HEK293 (cell line): ENCODE results near the gene PKDCC.
"Not testable (repeated sequence)": the region's sequence is repeated elsewhere in the genome, so short reads cannot be mapped to it uniquely, and the experiment has no call there.

ENCODE experiments used
- CTCF ChIA-PET: fragments of 350-600 bp; formaldehyde crosslinking; extraction: SDS; loops from one replicate; lab custom pipeline; 2021; ENCODE audit warnings: antibody characterized with exemption; lab: Yijun Ruan, JAX
- POLR2A ChIA-PET: fragments of 300-600 bp; formaldehyde crosslinking; extraction: SDS; loops from one replicate; lab custom pipeline; 2020; ENCODE audit warnings: antibody characterized with exemption, inconsistent platforms; lab: Yijun Ruan, JAX
- H3K27ac ChIP-seq: fragments of 200-500 bp; sonication (Bioruptor generic); 2 replicates; pipeline ENCODE4 v1.5.1; 2014; ENCODE audit warnings: low read depth, low read length, control low read depth, inconsistent platforms; ENCODE audit errors: extremely low read depth
- H3K36me3 ChIP-seq, 2 experiments: fragments of 200-500 bp in 1 of 2; sonication (Bioruptor generic) in 1 of 2; 1 replicate in 1 of 2; 2 replicates in 1 of 2; pipeline ENCODE4 v1.5.1; 2014 to 2017; ENCODE audit warnings: inconsistent platforms in 2 of 2, low read length in 2 of 2; ENCODE audit not compliant: control insufficient read depth in 2 of 2, insufficient read depth in 1 of 2
- H3K4me1 ChIP-seq: fragments of 200-500 bp; sonication (Bioruptor generic); 2 replicates; pipeline ENCODE4 v1.5.1; 2014; ENCODE audit warnings: mild to moderate bottlenecking, low read length, inconsistent platforms; ENCODE audit not compliant: control insufficient read depth, insufficient read depth
- H3K4me3 ChIP-seq: 2 replicates; pipeline ENCODE4 v1.5.1; 2011; ENCODE audit warnings: low read depth, mild to moderate bottlenecking, control low read depth, low read length, moderate library complexity
- H3K9me3 ChIP-seq: fragments of 200-500 bp; sonication (Bioruptor generic); 2 replicates; pipeline ENCODE4 v1.5.1; 2014; ENCODE audit warnings: low read depth, low read length, inconsistent platforms; ENCODE audit not compliant: control insufficient read depth, insufficient read depth
- MZF1 ChIP-seq: fragments of 450-650 bp; formaldehyde crosslinking; IDR thresholded peaks from 2 replicates; pipeline ENCODE4 v1.5.1; 2017; ENCODE audit warnings: missing biosample characterization, missing genetic modification characterization, borderline replicate concordance
- REST ChIP-seq: fragments of 450-650 bp; formaldehyde crosslinking; IDR thresholded peaks from 2 replicates; pipeline ENCODE4 v1.5.1; 2016; ENCODE audit warnings: missing biosample characterization, missing genetic modification characterization
- SALL2 ChIP-seq: fragments of 450-650 bp; formaldehyde crosslinking; IDR thresholded peaks from 2 replicates; pipeline ENCODE4 v1.5.0; 2017; ENCODE audit warnings: missing biosample characterization, mild to moderate bottlenecking, missing genetic modification characterization, borderline replicate concordance
- TRIM28 ChIP-seq: IDR thresholded peaks from 2 replicates; pipeline ENCODE4 v1.6.1; 2011; ENCODE audit warnings: low read length, control low read depth, borderline replicate concordance
- ZNF146 ChIP-seq: fragments of 450-650 bp; formaldehyde crosslinking; IDR thresholded peaks from 2 replicates; pipeline ENCODE4 v1.5.1; 2016; ENCODE audit warnings: missing biosample characterization, missing genetic modification characterization
- ZNF221 ChIP-seq: fragments of 450-650 bp; formaldehyde crosslinking; IDR thresholded peaks from 2 replicates; pipeline ENCODE4 v1.5.1; 2017; ENCODE audit warnings: missing biosample characterization, missing genetic modification characterization, borderline replicate concordance
- ZNF274 ChIP-seq, 2 experiments: fragments of 200-500 bp in 1 of 2; fragments of 450-650 bp in 1 of 2; sonication (Bioruptor generic) in 1 of 2; formaldehyde crosslinking in 1 of 2; IDR thresholded peaks; 2 replicates each; pipeline versions ENCODE4 v1.5.1 to v1.6.1; 2014 to 2016; ENCODE audit warnings: borderline replicate concordance in 1 of 2, inconsistent platforms in 1 of 2, low read length in 1 of 2, missing biosample characterization in 1 of 2, missing genetic modification characterization in 1 of 2
- TF ChIP-seq, protein P1 (sequence below): fragments of 450-650 bp; IDR thresholded peaks from 2 replicates; pipeline ENCODE4 v1.5.1; 2018; ENCODE audit warnings: missing biosample characterization, mild to moderate bottlenecking, missing genetic modification characterization
- TF ChIP-seq, protein P2 (sequence below): fragments of 450-650 bp; formaldehyde crosslinking; IDR thresholded peaks from 2 replicates; pipeline ENCODE4 v1.5.1; 2017; ENCODE audit warnings: missing biosample characterization, missing genetic modification characterization

PKDCC gene

GRCh38 chr2:42082016-42082415 is 34.2 kb downstream of the PKDCC start:
- POLR2A ChIA-PET: no interaction called here
- Histone ChIP-seq H3K27ac (no peak overlapping the region), H3K4me3 (no peak overlapping the region), H3K9me3 (no peaks in the 10 kb centered on the region), H3K36me3 (no peaks in the 10 kb centered on the region), H3K4me1 (peaks cover 9% of the 10 kb centered on the region)
- TF ChIP-seq REST (tag by site-specific recombination) (no peak), MZF1 (tag by site-specific recombination) (no peak), ZNF146 (tag by site-specific recombination) (no peak)
- CTCF ChIA-PET: interaction anchor here (0.7 to 13.0 kb wide), 6 partner anchors 10 to 230 kb away, joined by 3 to 369 read pairs (median 6); no protein-coding TSS in a partner anchor

DNA sequence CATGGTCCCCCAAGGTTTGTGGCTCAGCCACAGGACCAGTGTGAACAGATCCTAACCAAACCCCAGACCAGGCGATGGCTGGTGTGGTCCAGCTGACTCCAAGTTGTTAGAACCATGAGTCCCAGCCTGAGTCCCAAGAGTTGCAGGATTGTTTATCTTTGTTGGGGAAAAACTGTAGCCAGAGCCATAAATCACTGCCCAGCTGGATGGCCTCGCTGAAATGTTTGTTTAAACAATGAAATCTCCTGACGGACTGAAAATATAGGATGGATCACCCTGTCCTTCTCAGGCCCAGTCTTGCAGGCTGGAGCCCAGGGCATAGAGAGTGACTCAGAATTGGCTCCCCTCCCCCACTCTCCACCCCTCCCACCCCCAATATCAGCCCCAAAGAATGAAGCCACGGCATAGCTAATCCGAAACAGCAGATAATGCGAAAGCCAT is 36.4 kb downstream of the PKDCC start:
- ChIA-PET CTCF (interaction anchor here (0.5 to 13.0 kb wide), 4 partner anchors 215 to 401 kb away, joined by 3 to 369 read pairs (median 109); no protein-coding TSS in a partner anchor), POLR2A (no interaction called here)
- no peak overlapping the region; the same call in 1 of the 2 replicates for H3K27ac ChIP-seq
- H3K4me1 ChIP-seq: peaks cover 9% of the 10 kb centered on the region
- H3K4me3 ChIP-seq: no peak overlapping the region
- TF ChIP-seq ZNF221 (tag by site-specific recombination): no peak
- no peak for TF ChIP-seq SALL2 (tag by site-specific recombination)
- TF ChIP-seq ZNF274 (IDR thresholded peaks at IDR 0.05; ENCODE audit: low read length): no peak
- TF ChIP-seq ZNF274 (tag by site-specific recombination; IDR thresholded peaks at IDR 0.05; ENCODE audit: borderline replicate concordance): no peak
- TF ChIP-seq, protein P1, sequence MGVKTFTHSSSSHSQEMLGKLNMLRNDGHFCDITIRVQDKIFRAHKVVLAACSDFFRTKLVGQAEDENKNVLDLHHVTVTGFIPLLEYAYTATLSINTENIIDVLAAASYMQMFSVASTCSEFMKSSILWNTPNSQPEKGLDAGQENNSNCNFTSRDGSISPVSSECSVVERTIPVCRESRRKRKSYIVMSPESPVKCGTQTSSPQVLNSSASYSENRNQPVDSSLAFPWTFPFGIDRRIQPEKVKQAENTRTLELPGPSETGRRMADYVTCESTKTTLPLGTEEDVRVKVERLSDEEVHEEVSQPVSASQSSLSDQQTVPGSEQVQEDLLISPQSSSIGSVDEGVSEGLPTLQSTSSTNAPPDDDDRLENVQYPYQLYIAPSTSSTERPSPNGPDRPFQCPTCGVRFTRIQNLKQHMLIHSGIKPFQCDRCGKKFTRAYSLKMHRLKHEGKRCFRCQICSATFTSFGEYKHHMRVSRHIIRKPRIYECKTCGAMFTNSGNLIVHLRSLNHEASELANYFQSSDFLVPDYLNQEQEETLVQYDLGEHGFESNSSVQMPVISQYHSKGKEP (tag by site-specific recombination): 0 out of 2 replicates have a peak, but pooled peaks have one; percentile 21
- peak; percentile 24; the same call in 1 of the 2 replicates for TF ChIP-seq TRIM28
- TF ChIP-seq, protein P2, sequence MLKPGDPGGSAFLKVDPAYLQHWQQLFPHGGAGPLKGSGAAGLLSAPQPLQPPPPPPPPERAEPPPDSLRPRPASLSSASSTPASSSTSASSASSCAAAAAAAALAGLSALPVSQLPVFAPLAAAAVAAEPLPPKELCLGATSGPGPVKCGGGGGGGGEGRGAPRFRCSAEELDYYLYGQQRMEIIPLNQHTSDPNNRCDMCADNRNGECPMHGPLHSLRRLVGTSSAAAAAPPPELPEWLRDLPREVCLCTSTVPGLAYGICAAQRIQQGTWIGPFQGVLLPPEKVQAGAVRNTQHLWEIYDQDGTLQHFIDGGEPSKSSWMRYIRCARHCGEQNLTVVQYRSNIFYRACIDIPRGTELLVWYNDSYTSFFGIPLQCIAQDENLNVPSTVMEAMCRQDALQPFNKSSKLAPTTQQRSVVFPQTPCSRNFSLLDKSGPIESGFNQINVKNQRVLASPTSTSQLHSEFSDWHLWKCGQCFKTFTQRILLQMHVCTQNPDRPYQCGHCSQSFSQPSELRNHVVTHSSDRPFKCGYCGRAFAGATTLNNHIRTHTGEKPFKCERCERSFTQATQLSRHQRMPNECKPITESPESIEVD (tag by site-specific recombination): peak; percentile 59
- TF ChIP-seq, all 188 proteins: peak for 3
- H3K9me3 ChIP-seq: no peaks in the 10 kb centered on the region
- no peaks in the 10 kb centered on the region for H3K36me3 ChIP-seq

GRCh38 chr2:42085070-42085469 is 37.2 kb downstream of the PKDCC start:
- 0 out of 2 replicates have a peak overlapping the region, but pooled peaks have one; percentile 21 for H3K27ac ChIP-seq
- H3K4me3 ChIP-seq, H3K4me1 ChIP-seq, H3K9me3 ChIP-seq, H3K36me3 ChIP-seq, POLR2A ChIA-PET: not testable (repeated sequence)
- CTCF ChIA-PET: interaction anchor here (0.6 to 13.0 kb wide), 7 partner anchors 11 to 233 kb away, joined by 3 to 369 read pairs (median 20); no protein-coding TSS in a partner anchor
